H1 (cell line): ENCODE measurements around the gene TNXB. TPM values are rescaled to one million over a fixed set of nuclear protein-coding genes. Genes with fewer than 3 reads are reported as not detected.

ENCODE experiments used
- CBX5 ChIP-seq: fragments of 300-800, 300-1000 bp; sonication (generic); IDR thresholded peaks from 2 replicates; pipeline ENCODE4 v1.7.1; 2016; ENCODE audit warnings: antibody characterized with exemption, low read length, low read depth
- CHD1 ChIP-seq: IDR thresholded peaks from 2 replicates; pipeline ENCODE4 v1.6.1; 2012; ENCODE audit warnings: low read depth, low read length, improper control_type of control experiment
- KDM1A ChIP-seq: fragments of 200-600, 300-600 bp; sonication (generic); IDR thresholded peaks from 2 replicates; pipeline ENCODE4 v1.7.1; 2016; ENCODE audit warnings: mild to moderate bottlenecking, low read length, borderline replicate concordance
- NRF1 ChIP-seq: IDR thresholded peaks from 2 replicates; pipeline ENCODE4 v1.6.1; 2011; ENCODE audit warnings: mild to moderate bottlenecking, low read depth, low read length, improper control_type of control experiment
- POU5F1 ChIP-seq: IDR thresholded peaks from 2 replicates; pipeline ENCODE4 v1.6.1; 2011; ENCODE audit warnings: low read depth, mild to moderate bottlenecking, low read length, moderate library complexity
- SIN3A ChIP-seq, 2 experiments: IDR thresholded peaks in 1 of 2; conservative IDR thresholded peaks in 1 of 2; 2 replicates each; pipeline ENCODE4 v1.6.1; 2011 to 2012; ENCODE audit warnings: low read length in 2 of 2, improper control_type of control experiment in 1 of 2, low read depth in 1 of 2, mild to moderate bottlenecking in 1 of 2
- SIRT6 ChIP-seq: IDR thresholded peaks from one replicate; pipeline ENCODE4 v1.7.1; 2012; ENCODE audit warnings: low read length, inconsistent platforms
- SIX5 ChIP-seq: IDR thresholded peaks from 2 replicates; pipeline ENCODE4 v1.6.1; 2011; ENCODE audit warnings: mild to moderate bottlenecking, low read depth, low read length
- TAF1 ChIP-seq: IDR thresholded peaks from 2 replicates; pipeline ENCODE4 v1.6.1; 2011; ENCODE audit warnings: mild to moderate bottlenecking, low read depth, low read length
- polyA plus RNA-seq, 7 experiments: library from polyadenylated mRNA; depleted of rRNA in 3 of 7; stranded (reverse) in 5 of 7; unstranded in 2 of 7; fragments of >200 nt in 5 of 7; fragments of 200-250 nt in 2 of 7; gene quantifications; 1 replicate in 5 of 7; 2 replicates in 1 of 7; 4 replicates in 1 of 7; pipeline versions ENCODE4 v1.2.1 to v1.2.3, GENCODE V29; 2011 to 2013; ENCODE audit warnings: missing spikeins in 2 of 7, mixed read lengths in 2 of 7
- total RNA-seq: library from RNA; stranded (reverse); fragmentation: NEBNext Ultra II Directional; extraction: Animal tissue kit (Norgen Biotek cat#: 25700); gene quantifications from 2 replicates; pipeline ENCODE4 v1.2.1, GENCODE V29; 2021
- TF ChIP-seq, protein P1 (sequence below): fragments of 300-600 bp; sonication (generic); IDR thresholded peaks from 2 replicates; pipeline ENCODE4 v1.7.1; 2012; ENCODE audit warnings: low read length, moderate library complexity, mild to moderate bottlenecking, inconsistent platforms; ENCODE audit not compliant: insufficient replicate concordance

TNXB gene
- total and polyA plus RNA-seq, 2 of the 8 experiments (the other 6 are each of a cell fraction or from before 2014, with no cell fraction given): 3.1 to 4.8 TPM

DNA sequence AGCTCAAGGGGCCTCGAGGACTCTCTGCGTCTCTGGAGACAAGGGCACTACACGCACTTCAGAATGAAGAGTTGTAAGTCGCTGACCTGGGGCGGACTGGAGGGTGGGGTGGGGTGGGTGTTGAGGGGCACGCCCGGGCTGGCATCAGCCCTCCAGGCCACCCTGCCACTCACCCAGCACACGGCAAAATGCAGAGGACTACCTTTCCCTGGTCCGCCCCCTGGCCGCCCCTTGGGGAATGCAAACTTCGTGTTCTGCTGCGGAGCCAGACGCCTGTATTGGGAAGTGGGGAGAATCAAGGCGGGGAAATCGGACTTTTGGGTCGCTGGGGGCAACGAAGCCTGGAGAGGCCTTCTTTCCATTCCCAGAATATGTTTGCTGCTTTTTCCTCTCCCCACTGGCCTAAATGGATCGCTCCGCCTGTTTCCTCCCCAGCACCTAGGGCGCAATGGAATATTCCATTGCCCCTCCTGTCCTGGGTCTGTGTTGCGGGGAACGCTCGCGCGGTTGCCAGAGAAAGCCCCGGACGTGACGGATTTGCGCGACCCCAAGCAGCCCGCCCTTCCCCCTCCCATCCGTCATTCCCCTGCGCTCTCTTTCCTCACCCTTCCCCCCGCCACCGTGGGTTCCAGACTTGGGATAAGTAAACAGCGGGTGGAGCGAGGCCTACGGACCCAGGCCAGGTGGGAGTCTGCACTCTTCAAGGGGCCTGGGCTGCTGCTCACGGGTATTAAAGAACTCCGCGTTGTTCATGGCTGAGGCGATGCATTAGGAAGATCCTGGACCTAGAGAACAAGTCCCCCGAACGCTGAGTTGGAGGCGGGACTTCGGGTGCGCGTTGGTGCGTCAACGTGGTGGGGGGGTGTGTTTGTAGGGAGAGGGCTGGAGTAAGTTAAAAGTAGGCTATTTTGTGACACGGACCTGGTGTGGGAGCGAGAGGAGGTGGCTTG is 44.7 kb upstream of the TNXB start, which contains the start of gene PPT2 (continued):
- TF ChIP-seq CHD1 (peak; percentile 91), TAF1 (peak; percentile 70; the same call in 1 of the 2 replicates), NRF1 (no peak), KDM1A (no peak), POU5F1 (no peak), SIRT6 (no peak), CBX5 (no peak), SIN3A (conservative IDR thresholded peaks at IDR 0.05 in 1 of 2, IDR thresholded peaks at IDR 0.05 in 1 of 2; ENCODE audit: low read depth in 1 of 2, low read length in 2 of 2) (peak; percentile 91 to 93), SIX5 (no peak)
- TF ChIP-seq, protein P1, sequence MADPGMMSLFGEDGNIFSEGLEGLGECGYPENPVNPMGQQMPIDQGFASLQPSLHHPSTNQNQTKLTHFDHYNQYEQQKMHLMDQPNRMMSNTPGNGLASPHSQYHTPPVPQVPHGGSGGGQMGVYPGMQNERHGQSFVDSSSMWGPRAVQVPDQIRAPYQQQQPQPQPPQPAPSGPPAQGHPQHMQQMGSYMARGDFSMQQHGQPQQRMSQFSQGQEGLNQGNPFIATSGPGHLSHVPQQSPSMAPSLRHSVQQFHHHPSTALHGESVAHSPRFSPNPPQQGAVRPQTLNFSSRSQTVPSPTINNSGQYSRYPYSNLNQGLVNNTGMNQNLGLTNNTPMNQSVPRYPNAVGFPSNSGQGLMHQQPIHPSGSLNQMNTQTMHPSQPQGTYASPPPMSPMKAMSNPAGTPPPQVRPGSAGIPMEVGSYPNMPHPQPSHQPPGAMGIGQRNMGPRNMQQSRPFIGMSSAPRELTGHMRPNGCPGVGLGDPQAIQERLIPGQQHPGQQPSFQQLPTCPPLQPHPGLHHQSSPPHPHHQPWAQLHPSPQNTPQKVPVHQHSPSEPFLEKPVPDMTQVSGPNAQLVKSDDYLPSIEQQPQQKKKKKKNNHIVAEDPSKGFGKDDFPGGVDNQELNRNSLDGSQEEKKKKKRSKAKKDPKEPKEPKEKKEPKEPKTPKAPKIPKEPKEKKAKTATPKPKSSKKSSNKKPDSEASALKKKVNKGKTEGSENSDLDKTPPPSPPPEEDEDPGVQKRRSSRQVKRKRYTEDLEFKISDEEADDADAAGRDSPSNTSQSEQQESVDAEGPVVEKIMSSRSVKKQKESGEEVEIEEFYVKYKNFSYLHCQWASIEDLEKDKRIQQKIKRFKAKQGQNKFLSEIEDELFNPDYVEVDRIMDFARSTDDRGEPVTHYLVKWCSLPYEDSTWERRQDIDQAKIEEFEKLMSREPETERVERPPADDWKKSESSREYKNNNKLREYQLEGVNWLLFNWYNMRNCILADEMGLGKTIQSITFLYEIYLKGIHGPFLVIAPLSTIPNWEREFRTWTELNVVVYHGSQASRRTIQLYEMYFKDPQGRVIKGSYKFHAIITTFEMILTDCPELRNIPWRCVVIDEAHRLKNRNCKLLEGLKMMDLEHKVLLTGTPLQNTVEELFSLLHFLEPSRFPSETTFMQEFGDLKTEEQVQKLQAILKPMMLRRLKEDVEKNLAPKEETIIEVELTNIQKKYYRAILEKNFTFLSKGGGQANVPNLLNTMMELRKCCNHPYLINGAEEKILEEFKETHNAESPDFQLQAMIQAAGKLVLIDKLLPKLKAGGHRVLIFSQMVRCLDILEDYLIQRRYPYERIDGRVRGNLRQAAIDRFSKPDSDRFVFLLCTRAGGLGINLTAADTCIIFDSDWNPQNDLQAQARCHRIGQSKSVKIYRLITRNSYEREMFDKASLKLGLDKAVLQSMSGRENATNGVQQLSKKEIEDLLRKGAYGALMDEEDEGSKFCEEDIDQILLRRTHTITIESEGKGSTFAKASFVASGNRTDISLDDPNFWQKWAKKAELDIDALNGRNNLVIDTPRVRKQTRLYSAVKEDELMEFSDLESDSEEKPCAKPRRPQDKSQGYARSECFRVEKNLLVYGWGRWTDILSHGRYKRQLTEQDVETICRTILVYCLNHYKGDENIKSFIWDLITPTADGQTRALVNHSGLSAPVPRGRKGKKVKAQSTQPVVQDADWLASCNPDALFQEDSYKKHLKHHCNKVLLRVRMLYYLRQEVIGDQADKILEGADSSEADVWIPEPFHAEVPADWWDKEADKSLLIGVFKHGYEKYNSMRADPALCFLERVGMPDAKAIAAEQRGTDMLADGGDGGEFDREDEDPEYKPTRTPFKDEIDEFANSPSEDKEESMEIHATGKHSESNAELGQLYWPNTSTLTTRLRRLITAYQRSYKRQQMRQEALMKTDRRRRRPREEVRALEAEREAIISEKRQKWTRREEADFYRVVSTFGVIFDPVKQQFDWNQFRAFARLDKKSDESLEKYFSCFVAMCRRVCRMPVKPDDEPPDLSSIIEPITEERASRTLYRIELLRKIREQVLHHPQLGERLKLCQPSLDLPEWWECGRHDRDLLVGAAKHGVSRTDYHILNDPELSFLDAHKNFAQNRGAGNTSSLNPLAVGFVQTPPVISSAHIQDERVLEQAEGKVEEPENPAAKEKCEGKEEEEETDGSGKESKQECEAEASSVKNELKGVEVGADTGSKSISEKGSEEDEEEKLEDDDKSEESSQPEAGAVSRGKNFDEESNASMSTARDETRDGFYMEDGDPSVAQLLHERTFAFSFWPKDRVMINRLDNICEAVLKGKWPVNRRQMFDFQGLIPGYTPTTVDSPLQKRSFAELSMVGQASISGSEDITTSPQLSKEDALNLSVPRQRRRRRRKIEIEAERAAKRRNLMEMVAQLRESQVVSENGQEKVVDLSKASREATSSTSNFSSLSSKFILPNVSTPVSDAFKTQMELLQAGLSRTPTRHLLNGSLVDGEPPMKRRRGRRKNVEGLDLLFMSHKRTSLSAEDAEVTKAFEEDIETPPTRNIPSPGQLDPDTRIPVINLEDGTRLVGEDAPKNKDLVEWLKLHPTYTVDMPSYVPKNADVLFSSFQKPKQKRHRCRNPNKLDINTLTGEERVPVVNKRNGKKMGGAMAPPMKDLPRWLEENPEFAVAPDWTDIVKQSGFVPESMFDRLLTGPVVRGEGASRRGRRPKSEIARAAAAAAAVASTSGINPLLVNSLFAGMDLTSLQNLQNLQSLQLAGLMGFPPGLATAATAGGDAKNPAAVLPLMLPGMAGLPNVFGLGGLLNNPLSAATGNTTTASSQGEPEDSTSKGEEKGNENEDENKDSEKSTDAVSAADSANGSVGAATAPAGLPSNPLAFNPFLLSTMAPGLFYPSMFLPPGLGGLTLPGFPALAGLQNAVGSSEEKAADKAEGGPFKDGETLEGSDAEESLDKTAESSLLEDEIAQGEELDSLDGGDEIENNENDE: no peak
